ENCODE data around the gene COL4A4. TPM values are rescaled to one million over a fixed set of nuclear protein-coding genes. Genes with fewer than 3 reads are reported as not detected.

Gene COL4A4
- total and polyA plus RNA-seq, 2 experiments from 2014 or later, result 1.3 to 3.1 TPM

- no peak for TF ChIP-seq ZNF462 (CRISPR knock-in tag; IDR thresholded peaks at IDR 0.05)
- no peak for TF ChIP-seq POLR2AphosphoS5 (IDR thresholded peaks at IDR 0.05; ENCODE audit: low read depth)
These were observed 106.1 kb downstream of the COL4A4 start (continued) for GRCh38 chr2:227057743-227058447.

GRCh38 chr2:227057060-227057459, 106.9 kb downstream of the COL4A4 start:
- no peaks in the 10 kb centered on the region for H3K36me3 ChIP-seq (ENCODE audit: insufficient read depth)
- 0 out of 2 replicates have a peak overlapping the region, but pooled peaks have one; percentile 39 for H3K27ac ChIP-seq (ENCODE audit: low read depth)
- DNase-seq (ENCODE audit: low spot score), result no peak
- no peaks in the 10 kb centered on the region for H3K4me1 Mint-ChIP-seq
- H3K4me2 ChIP-seq, result no peak overlapping the region
- no peaks in the 10 kb centered on the region for H3K27me3 ChIP-seq (ENCODE audit: insufficient read depth)
- no peaks in the 10 kb centered on the region for H3K9me3 Mint-ChIP-seq
- H3K4me3 ChIP-seq, result no peak overlapping the region
- no peak for ATAC-seq
- no peaks in the 10 kb centered on the region for H4K20me1 ChIP-seq (replicated peaks; ENCODE audit: insufficient read depth)
- no peaks in the 10 kb centered on the region for H3K9me2 ChIP-seq (ENCODE audit: insufficient read depth)
- no peak overlapping the region for H3K4me3 Mint-ChIP-seq
- no peaks in the 10 kb centered on the region for H3K36me3 Mint-ChIP-seq (ENCODE audit: low read depth)
- no peaks in the 10 kb centered on the region for H3K4me1 ChIP-seq (ENCODE audit: insufficient read depth)
- H2AFZ ChIP-seq, result no peak overlapping the region
- no peaks in the 10 kb centered on the region for H3F3A ChIP-seq (replicated peaks; ENCODE audit: low read depth)
- peaks cover 2% of the 10 kb centered on the region for H3K27me3 Mint-ChIP-seq (ENCODE audit: insufficient read depth, low read depth, poor library complexity)
- no peaks in the 10 kb centered on the region for H3K79me2 ChIP-seq (replicated peaks; ENCODE audit: insufficient read depth)
- no peak overlapping the region for H3K27ac Mint-ChIP-seq
- no peak for TF ChIP-seq CREB1 (CRISPR knock-in tag; IDR thresholded peaks at IDR 0.05; ENCODE audit: low read depth)
- TF ChIP-seq ZNF331 (CRISPR knock-in tag; IDR thresholded peaks at IDR 0.05; ENCODE audit: low read depth), result no peak
- no peak for TF ChIP-seq CTCF (conservative IDR thresholded peaks at IDR 0.05; ENCODE audit: low read depth in 2 of 2)
- no peak for TF ChIP-seq EZH2phosphoT487 (IDR thresholded peaks at IDR 0.05; ENCODE audit: unreplicated experiment)
- TF ChIP-seq ZNF462 (CRISPR knock-in tag; IDR thresholded peaks at IDR 0.05), result no peak
